Measurements from ENCODE around the gene CREBRF.

CREBRF gene

DNA sequence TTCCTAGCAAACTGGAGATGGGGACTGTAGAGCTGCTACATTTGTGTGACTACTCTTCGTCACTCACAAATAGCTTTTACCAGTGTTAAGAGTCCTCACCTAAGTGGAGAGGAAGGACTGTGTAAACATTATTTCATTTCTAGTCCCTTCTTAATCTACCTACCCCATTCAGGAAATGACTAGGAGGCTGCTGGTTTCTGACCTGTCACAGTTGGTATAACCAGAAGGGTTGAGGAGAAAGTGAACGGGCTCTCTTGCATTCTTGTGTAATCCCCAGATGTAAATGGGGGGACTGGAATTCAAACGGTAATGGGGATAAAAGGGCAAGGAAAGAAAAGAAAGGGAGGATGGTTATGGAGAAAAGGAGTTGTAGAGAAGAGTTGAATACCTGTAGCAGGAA is 52.8 kb downstream of the CREBRF start:
- H2AK5ac ChIP-seq (ENCODE audit: low read depth, low read length): no peak overlapping the region
- H3K4me1 ChIP-seq (ENCODE audit: control insufficient read depth in 2 of 2, insufficient read depth in 1 of 2, low read depth in 1 of 2, low read length in 2 of 2): no peaks in the 10 kb centered on the region
- no peaks in the 10 kb centered on the region for H3K9me3 ChIP-seq (replicated peaks in 1 of 2; ENCODE audit: control insufficient read depth in 2 of 2, insufficient read depth in 1 of 2, low read depth in 1 of 2, low read length in 2 of 2)
- H3K4ac ChIP-seq (ENCODE audit: low read length): no peak overlapping the region
- H2BK15ac ChIP-seq (ENCODE audit: low read length): no peak overlapping the region
- no peak overlapping the region for H3K9ac ChIP-seq (ENCODE audit: low read depth, low read length, poor library complexity)
- H3K27me3 ChIP-seq (ENCODE audit: control insufficient read depth in 3 of 3, insufficient read depth in 3 of 3, low read depth in 1 of 3, low read length in 3 of 3): no peaks in the 10 kb centered on the region
- H3K79me1 ChIP-seq (ENCODE audit: low read depth, low read length): no peaks in the 10 kb centered on the region
- no peak overlapping the region for H4K8ac ChIP-seq (ENCODE audit: low read depth, low read length)
- H3K27ac ChIP-seq (replicated peaks; ENCODE audit: low read length): no peak overlapping the region
- H3K23ac ChIP-seq (ENCODE audit: low read depth, low read length, poor library complexity): no peak overlapping the region
- no peak overlapping the region for H3K4me3 ChIP-seq (ENCODE audit: low read length in 2 of 2)
- H2BK5ac ChIP-seq (ENCODE audit: low read length): no peak overlapping the region
- no peak for DNase-seq (ENCODE audit: low spot score)
- H2AFZ ChIP-seq (ENCODE audit: low read length): no peak overlapping the region
- H2BK120ac ChIP-seq (ENCODE audit: low read depth, low read length): no peak overlapping the region
- peaks cover 0 to 4% of the 10 kb centered on the region in 2 donors for H3K36me3 ChIP-seq (replicated peaks in 1 of 2; ENCODE audit: control insufficient read depth in 2 of 2, insufficient read depth in 2 of 2, low read length in 2 of 2)
- H3K4me2 ChIP-seq (ENCODE audit: insufficient read depth, low read length, poor library complexity, severe bottlenecking): no peak overlapping the region
- H3K14ac ChIP-seq (ENCODE audit: low read length): no peak overlapping the region
- WGBS, 2 donors (ENCODE audit: extremely low coverage in 2 of 2, insufficient read length in 2 of 2, insufficient replicate concordance in 1 of 2): 83% methylated on average over 1 of the region's 3 CpGs; no CpG with 5 or more reads in 1 of the 2 donors
- no peak overlapping the region for H2BK12ac ChIP-seq (ENCODE audit: low read length)
- H3K18ac ChIP-seq (ENCODE audit: low read length): no peak overlapping the region
- no peak overlapping the region for H4K91ac ChIP-seq (ENCODE audit: low read depth, low read length, poor library complexity)

DNA sequence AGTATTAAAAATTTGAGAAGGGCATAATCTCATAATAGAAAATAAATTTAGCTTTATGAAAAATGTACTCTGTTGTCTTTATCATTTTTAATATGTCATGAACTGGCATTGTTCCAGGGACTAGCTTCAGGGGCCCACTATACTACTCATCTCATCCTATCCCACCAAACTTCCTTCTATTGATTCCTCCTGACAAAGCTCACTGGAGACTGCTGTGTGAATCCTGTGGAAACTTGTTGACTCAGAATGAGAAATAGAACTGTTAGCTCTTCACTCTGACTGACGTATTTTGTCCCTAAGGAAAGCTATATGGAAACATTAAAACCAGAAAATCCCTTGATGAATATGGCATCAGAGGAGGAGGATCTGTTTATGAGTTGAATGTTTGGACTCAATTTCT is 58.4 kb downstream of the CREBRF start:
- no peak overlapping the region for H3K4ac ChIP-seq (ENCODE audit: low read length)
- no peak overlapping the region for H4K91ac ChIP-seq (ENCODE audit: low read depth, low read length, poor library complexity)
- peaks cover 0 to 4% of the 10 kb centered on the region in 2 donors for H3K36me3 ChIP-seq (replicated peaks in 1 of 2; ENCODE audit: control insufficient read depth in 2 of 2, insufficient read depth in 2 of 2, low read length in 2 of 2)
- H3K9me3 ChIP-seq (replicated peaks in 1 of 2; ENCODE audit: control insufficient read depth in 2 of 2, insufficient read depth in 1 of 2, low read depth in 1 of 2, low read length in 2 of 2): no peaks in the 10 kb centered on the region
- H2BK12ac ChIP-seq (ENCODE audit: low read length): no peak overlapping the region
- no peaks in the 10 kb centered on the region for H3K27me3 ChIP-seq (ENCODE audit: control insufficient read depth in 3 of 3, insufficient read depth in 3 of 3, low read depth in 1 of 3, low read length in 3 of 3)
- no peak overlapping the region for H3K23ac ChIP-seq (ENCODE audit: low read depth, low read length, poor library complexity)
- no peak overlapping the region for H3K18ac ChIP-seq (ENCODE audit: low read length)
- H2AK5ac ChIP-seq (ENCODE audit: low read depth, low read length): no peak overlapping the region
- H2AFZ ChIP-seq (ENCODE audit: low read length): no peak overlapping the region
- H3K27ac ChIP-seq (replicated peaks; ENCODE audit: low read length): no peak overlapping the region
- H3K4me2 ChIP-seq (ENCODE audit: insufficient read depth, low read length, poor library complexity, severe bottlenecking): no peak overlapping the region
- no CpG with 5 or more reads among the region's 1 CpG for WGBS, 2 donors (ENCODE audit: extremely low coverage in 2 of 2, insufficient read length in 2 of 2, insufficient replicate concordance in 1 of 2)
- no peaks in the 10 kb centered on the region for H3K79me1 ChIP-seq (ENCODE audit: low read depth, low read length)
- no peak for DNase-seq (ENCODE audit: low spot score)
- H2BK15ac ChIP-seq (ENCODE audit: low read length): no peak overlapping the region
- no peak overlapping the region for H3K4me3 ChIP-seq (ENCODE audit: low read length in 2 of 2)
- H2BK120ac ChIP-seq (ENCODE audit: low read depth, low read length): no peak overlapping the region
- H3K9ac ChIP-seq (ENCODE audit: low read depth, low read length, poor library complexity): no peak overlapping the region
- no peak overlapping the region for H3K14ac ChIP-seq (ENCODE audit: low read length)
- no peaks in the 10 kb centered on the region for H3K4me1 ChIP-seq (ENCODE audit: control insufficient read depth in 2 of 2, insufficient read depth in 1 of 2, low read depth in 1 of 2, low read length in 2 of 2)
- no peak overlapping the region for H4K8ac ChIP-seq (ENCODE audit: low read depth, low read length)
- H2BK5ac ChIP-seq (ENCODE audit: low read length): no peak overlapping the region

DNA sequence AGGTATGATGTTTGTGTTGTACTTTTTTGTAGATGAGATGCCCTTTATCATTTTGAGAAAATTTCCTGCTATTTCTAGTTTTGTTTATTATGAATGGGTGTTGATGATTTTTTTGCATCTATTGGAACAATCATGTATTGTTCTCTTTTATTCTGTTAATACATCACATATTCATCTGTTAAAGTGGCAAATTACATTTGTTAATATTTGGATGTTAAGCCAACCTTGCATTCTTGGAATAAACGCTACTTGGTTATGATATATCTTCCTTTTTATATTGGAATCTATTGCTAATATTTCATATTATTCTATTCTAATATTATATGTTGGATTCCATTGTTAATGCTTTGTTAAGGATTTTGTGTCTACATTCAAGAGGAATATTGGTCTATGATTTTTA is 63.6 kb downstream of the CREBRF start:
- H2BK15ac ChIP-seq (ENCODE audit: low read length): no peak overlapping the region
- H3K9me3 ChIP-seq (replicated peaks in 1 of 2; ENCODE audit: control insufficient read depth in 2 of 2, insufficient read depth in 1 of 2, low read depth in 1 of 2, low read length in 2 of 2): no peaks in the 10 kb centered on the region
- H4K8ac ChIP-seq (ENCODE audit: low read depth, low read length): no peak overlapping the region
- no peaks in the 10 kb centered on the region for H3K4me1 ChIP-seq (ENCODE audit: control insufficient read depth in 2 of 2, insufficient read depth in 1 of 2, low read depth in 1 of 2, low read length in 2 of 2)
- no peaks in the 10 kb centered on the region for H3K79me1 ChIP-seq (ENCODE audit: low read depth, low read length)
- H3K4ac ChIP-seq (ENCODE audit: low read length): no peak overlapping the region
- H3K18ac ChIP-seq (ENCODE audit: low read length): no peak overlapping the region
- no peak overlapping the region for H4K91ac ChIP-seq (ENCODE audit: low read depth, low read length, poor library complexity)
- no peak overlapping the region for H2AFZ ChIP-seq (ENCODE audit: low read length)
- no peak overlapping the region for H3K4me3 ChIP-seq (ENCODE audit: low read length in 2 of 2)
- H3K23ac ChIP-seq (ENCODE audit: low read depth, low read length, poor library complexity): no peak overlapping the region
- H2BK120ac ChIP-seq (ENCODE audit: low read depth, low read length): no peak overlapping the region
- no peak for DNase-seq (ENCODE audit: low spot score)
- no peak overlapping the region for H2AK5ac ChIP-seq (ENCODE audit: low read depth, low read length)
- WGBS, 2 donors (ENCODE audit: extremely low coverage in 2 of 2, insufficient read length in 2 of 2, insufficient replicate concordance in 1 of 2): no CpG with 5 or more reads among the region's 1 CpG
- peaks cover 2 to 4% of the 10 kb centered on the region in 2 donors for H3K36me3 ChIP-seq (replicated peaks in 1 of 2; ENCODE audit: control insufficient read depth in 2 of 2, insufficient read depth in 2 of 2, low read length in 2 of 2)
- no peak overlapping the region for H3K27ac ChIP-seq (replicated peaks; ENCODE audit: low read length)
- H3K14ac ChIP-seq (ENCODE audit: low read length): no peak overlapping the region
- no peak overlapping the region for H3K4me2 ChIP-seq (ENCODE audit: insufficient read depth, low read length, poor library complexity, severe bottlenecking)
- no peak overlapping the region for H2BK5ac ChIP-seq (ENCODE audit: low read length)
- no peaks in the 10 kb centered on the region for H3K27me3 ChIP-seq (ENCODE audit: control insufficient read depth in 3 of 3, insufficient read depth in 3 of 3, low read depth in 1 of 3, low read length in 3 of 3)
- H2BK12ac ChIP-seq (ENCODE audit: low read length): no peak overlapping the region
- H3K9ac ChIP-seq (ENCODE audit: low read depth, low read length, poor library complexity): no peak overlapping the region

DNA sequence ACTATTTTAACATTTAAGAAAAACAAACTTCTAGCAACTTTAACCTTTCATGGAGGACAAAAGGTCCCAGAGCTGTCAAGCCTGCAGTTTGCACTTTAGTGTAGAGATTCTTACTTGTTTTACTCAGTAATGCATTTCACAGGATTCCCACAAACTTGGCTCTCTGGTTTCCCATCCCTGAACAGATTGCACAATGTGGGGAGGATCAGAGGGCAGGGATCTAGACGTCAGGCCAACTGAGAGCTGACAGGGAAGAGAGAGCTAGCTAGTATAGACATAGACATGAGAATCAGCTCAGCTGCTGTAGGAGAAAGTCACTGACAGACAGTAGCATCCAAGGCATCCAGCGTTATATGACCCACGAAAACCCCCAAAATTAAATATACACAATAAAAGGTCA is 67.3 kb downstream of the CREBRF start:
- Histone ChIP-seq H3K36me3 (replicated peaks in 1 of 2; ENCODE audit: control insufficient read depth in 2 of 2, insufficient read depth in 2 of 2, low read length in 2 of 2) (peaks cover 2 to 4% of the 10 kb centered on the region in 2 donors), H4K8ac (ENCODE audit: low read depth, low read length) (no peak overlapping the region), H2BK5ac (ENCODE audit: low read length) (no peak overlapping the region), H2BK120ac (ENCODE audit: low read depth, low read length) (no peak overlapping the region), H3K9me3 (replicated peaks in 1 of 2; ENCODE audit: control insufficient read depth in 2 of 2, insufficient read depth in 1 of 2, low read depth in 1 of 2, low read length in 2 of 2) (no peaks in the 10 kb centered on the region), H3K14ac (ENCODE audit: low read length) (no peak overlapping the region), H3K27me3 (ENCODE audit: control insufficient read depth in 3 of 3, insufficient read depth in 3 of 3, low read depth in 1 of 3, low read length in 3 of 3) (no peaks in the 10 kb centered on the region), H2AFZ (ENCODE audit: low read length) (no peak overlapping the region), H4K91ac (ENCODE audit: low read depth, low read length, poor library complexity) (no peak overlapping the region), H3K23ac (ENCODE audit: low read depth, low read length, poor library complexity) (no peak overlapping the region), H3K4me2 (ENCODE audit: insufficient read depth, low read length, poor library complexity, severe bottlenecking) (no peak overlapping the region), H3K4ac (ENCODE audit: low read length) (no peak overlapping the region), H2BK12ac (ENCODE audit: low read length) (no peak overlapping the region), H3K27ac (replicated peaks; ENCODE audit: low read length) (no peak overlapping the region), H3K9ac (ENCODE audit: low read depth, low read length, poor library complexity) (no peak overlapping the region), H3K4me3 (ENCODE audit: low read length in 2 of 2) (no peak overlapping the region), H3K4me1 (ENCODE audit: control insufficient read depth in 2 of 2, insufficient read depth in 1 of 2, low read depth in 1 of 2, low read length in 2 of 2) (no peaks in the 10 kb centered on the region), H3K18ac (ENCODE audit: low read length) (no peak overlapping the region), H3K79me1 (ENCODE audit: low read depth, low read length) (no peaks in the 10 kb centered on the region), H2BK15ac (ENCODE audit: low read length) (no peak overlapping the region), H2AK5ac (ENCODE audit: low read depth, low read length) (no peak overlapping the region)
- no peak for DNase-seq (ENCODE audit: low spot score)
- no CpG with 5 or more reads among the region's 3 CpGs for WGBS, 2 donors (ENCODE audit: extremely low coverage in 2 of 2, insufficient read length in 2 of 2, insufficient replicate concordance in 1 of 2)
